Renal cortex interstitium (tissue), 11 donors: ENCODE measurements around the gene PEAK3. TPM values are rescaled to one million over a fixed set of nuclear protein-coding genes. Genes with fewer than 3 reads are reported as not detected.

Experiments
- DNase-seq, 11 donors: peaks; one replicate each; pipeline ENCODE4 v3.0.0-alpha.2; 2013; ENCODE audit warnings: low read depth in 9 of 11, low spot score in 4 of 11; ENCODE audit errors: extremely low read depth in 1 of 11
- polyA plus RNA-seq, 3 donors: library from polyadenylated mRNA; unstranded; fragments of 120-200 nt; gene quantifications; one replicate each; pipeline ENCODE4 v1.2.1, GENCODE V29; 2013; ENCODE audit not compliant: insufficient read length in 3 of 3

PEAK3 gene
- polyA plus RNA-seq, 3 donors: 0.09 to 0.17 (median 0.12) TPM

- no peak for DNase-seq
Observed at GRCh38 chr19:2244486-2244885, 37.5 kb downstream of the PEAK3 start.

- no peak for DNase-seq
Observed at GRCh38 chr19:2244125-2244411, 37.9 kb downstream of the PEAK3 start.

- DNase-seq: peak in 1 of 11 donors; percentile 46
Observed at GRCh38 chr19:2243274-2244124, 38.5 kb downstream of the PEAK3 start.

- no peak for DNase-seq
Observed at GRCh38 chr19:2242816-2243215, 39.2 kb downstream of the PEAK3 start.

- no peak for DNase-seq
Observed at GRCh38 chr19:2242092-2242537, 39.9 kb downstream of the PEAK3 start.

- DNase-seq: no peak
Observed at GRCh38 chr19:2240881-2241760, 40.9 kb downstream of the PEAK3 start.

GRCh38 chr19:2239771-2240770, 41.9 kb downstream of the PEAK3 start:
- DNase-seq: no peak

GRCh38 chr19:2239173-2239572, 42.8 kb downstream of the PEAK3 start:
- DNase-seq: no peak

GRCh38 chr19:2237869-2238153, 44.2 kb downstream of the PEAK3 start:
- DNase-seq: no peak

GRCh38 chr19:2237051-2237868, 44.7 kb downstream of the PEAK3 start:
- DNase-seq: no peak

- peak; percentile 92 to 97 (median 95) for DNase-seq
Observed at GRCh38 chr19:2236314-2237050, 45.5 kb downstream of the PEAK3 start, which contains the start of the genes PLEKHJ1 and SF3A2. Gene PLEKHJ1, minus strand, starts transcription at chr19:2236329. Its CDS starts 81 bp downstream, at chr19:2236248. Gene SF3A2, plus strand, starts transcription at chr19:2236824. Its CDS starts 6,595 bp downstream, at chr19:2243419.

GRCh38 chr19:2236064-2236313, 46.0 kb downstream of the PEAK3 start:
- no peak for DNase-seq

- no peak for DNase-seq
Observed at GRCh38 chr19:2235381-2236063, 46.5 kb downstream of the PEAK3 start.

GRCh38 chr19:2234996-2235380, 47.0 kb downstream of the PEAK3 start:
- DNase-seq: no peak

GRCh38 chr19:2233601-2234280, 48.2 kb downstream of the PEAK3 start:
- no peak for DNase-seq

GRCh38 chr19:2232286-2233151, 49.5 kb downstream of the PEAK3 start:
- DNase-seq: no peak
